ENCODE results near the gene EXOSC6. TPM values are rescaled to one million over a fixed set of nuclear protein-coding genes. Genes with fewer than 3 reads are reported as not detected.

The EXOSC6 gene
- 12.7 to 16.4 TPM (median 15.5 TPM) in 5 replicates for total RNA-seq (2022; extraction: Qiagen RNA extraction)

GRCh38 chr16:70251629-70252354 lies at the start of gene EXOSC6:
EXOSC6 (minus strand) TSS chr16:70251940; CDS start chr16:70251900, 40 bp downstream.

GRCh38 chr16:70298988-70299938 lies 47.5 kb upstream of the EXOSC6 start, which contains the start of gene DDX19B:
DDX19B (plus strand) TSS chr16:70299186; CDS start chr16:70299298, 112 bp downstream.

GRCh38 chr16:70289229-70290094 lies 37.7 kb upstream of the EXOSC6 start, which contains the start of gene AARS1:
AARS1 (minus strand) TSS chr16:70289506; CDS start chr16:70282763, 6,743 bp downstream.

Other genes starting within 250 kb of the EXOSC6 start
- 14.4 to 16.5 TPM (median 15.4 TPM) in 5 replicates for gene PDPR, start 137.6 kb downstream of the EXOSC6 start, total RNA-seq (2022; extraction: Qiagen RNA extraction)
- gene CLEC18C, start 78.2 kb downstream of the EXOSC6 start, total RNA-seq (2022; extraction: Qiagen RNA extraction) = 0.05 to 0.11 TPM (median 0.08 TPM) in 4 of 5 replicates, not detected in the other
- gene AARS1, start 37.6 kb upstream of the EXOSC6 start, total RNA-seq (2022; extraction: Qiagen RNA extraction) = 86.3 to 103 TPM (median 91.4 TPM) in 5 replicates
- gene DDX19B, start 47.2 kb upstream of the EXOSC6 start, total RNA-seq (2022; extraction: Qiagen RNA extraction) = 29.1 to 33.6 TPM (median 30.8 TPM) in 5 replicates
- gene DDX19A, start 95.0 kb upstream of the EXOSC6 start, total RNA-seq (2022; extraction: Qiagen RNA extraction) = 37.5 to 43.0 TPM (median 40.3 TPM) in 5 replicates
- gene ST3GAL2, start 187.2 kb upstream of the EXOSC6 start, total RNA-seq (2022; extraction: Qiagen RNA extraction) = 18.4 to 20.7 TPM (median 19.4 TPM) in 5 replicates
- 3.8 to 5.0 TPM (median 4.8 TPM) in 5 replicates for gene FCSK, start 202.7 kb upstream of the EXOSC6 start, total RNA-seq (2022; extraction: Qiagen RNA extraction)